GM12878 (cell line): ENCODE data around the gene OR5A1. TPM values are rescaled to one million over a fixed set of nuclear protein-coding genes. Genes with fewer than 3 reads are reported as not detected.

Experiments
- ATAC-seq: fragments of 200-7000 bp; cut with Tn5 transposase; 3 replicates; pipeline ENCODE4 v1.9.1; 2020; ENCODE audit warnings: mild to moderate bottlenecking, moderate library complexity
- BruUV-seq: library from RNA; stranded (reverse); fragments of 400-500 nt; replicated peaks from 2 replicates; lab custom pipeline; 2021; lab: Mats Ljungman, UMichigan
- CTCF ChIA-PET: fragments of 300-600 bp; sonication (Branson Sonifier 250); formaldehyde crosslinking; extraction: SDS; loops from one replicate; lab custom pipeline; 2021; ENCODE audit warnings: inconsistent platforms; lab: Yijun Ruan, JAX
- POLR2A ChIA-PET: fragments of 350-600 bp; formaldehyde crosslinking; extraction: SDS; loops from one replicate; lab custom pipeline; 2021; ENCODE audit warnings: inconsistent platforms; lab: Charles Lee
- RAD21 ChIA-PET: fragments of 300-600 bp; sonication (Branson Sonifier 250); formaldehyde crosslinking; loops from one replicate; lab custom pipeline; 2023; ENCODE audit warnings: antibody characterized with exemption; ENCODE audit not compliant: unreplicated experiment; lab: Charles Lee
- SMC1A ChIA-PET: fragments of 300-600 bp; sonication (Branson Sonifier 250); formaldehyde crosslinking; loops from one replicate; lab custom pipeline; 2023; ENCODE audit not compliant: unreplicated experiment, uncharacterized antibody; lab: Charles Lee
- DNase-seq: peaks from one replicate; pipeline ENCODE4 v3.0.0-alpha.2; 2011; ENCODE audit warnings: low read depth, low spot score
- FAIRE-seq: peaks from 3 replicates; lab custom pipeline; 2011; peaks lifted over from hg19 to GRCh38; lab: Jason Lieb, UNC
- H2AFZ ChIP-seq: 2 replicates; pipeline ENCODE4 v1.6.0; 2011; ENCODE audit warnings: low read depth, low read length, control low read depth; ENCODE audit not compliant: control insufficient read depth
- H3K27ac ChIP-seq: 2 replicates; pipeline ENCODE4 v1.5.1; 2011; ENCODE audit warnings: control low read depth; ENCODE audit not compliant: control insufficient read depth, insufficient read depth
- H3K27me3 ChIP-seq, 2 experiments: replicated peaks in 1 of 2; 2 replicates each; pipeline versions ENCODE4 v1.6.0 to v1.6.1; 2011; ENCODE audit warnings: low read length in 1 of 2; ENCODE audit not compliant: control insufficient read depth in 2 of 2, insufficient read depth in 2 of 2
- H3K36me3 ChIP-seq, 2 experiments: 2 replicates each; pipeline ENCODE4 v1.5.1; 2011; ENCODE audit warnings: low read length in 1 of 2; ENCODE audit not compliant: control insufficient read depth in 2 of 2, insufficient read depth in 2 of 2
- H3K4me1 ChIP-seq: 2 replicates; pipeline ENCODE4 v1.6.1; 2011; ENCODE audit warnings: mild to moderate bottlenecking, low read length, moderate library complexity, mixed read lengths; ENCODE audit not compliant: control insufficient read depth, insufficient read depth
- H3K4me2 ChIP-seq: 2 replicates; pipeline ENCODE4 v1.6.0; 2011; ENCODE audit warnings: control low read depth; ENCODE audit not compliant: control insufficient read depth, insufficient read depth
- H3K4me3 ChIP-seq: fragments of 200-600 bp; sonication (generic); 2 replicates; pipeline ENCODE4 v1.5.1; 2016
- H3K79me2 ChIP-seq: 2 replicates; pipeline ENCODE4 v1.6.0; 2011; ENCODE audit warnings: low read length; ENCODE audit not compliant: control insufficient read depth, insufficient read depth
- H3K9ac ChIP-seq: 2 replicates; pipeline ENCODE4 v1.8.0; 2011; ENCODE audit warnings: low read length, control low read depth, mixed read lengths; ENCODE audit not compliant: control insufficient read depth, insufficient read depth
- H3K9me3 ChIP-seq: replicated peaks from 3 replicates; pipeline ENCODE4 v1.5.1; 2011; ENCODE audit warnings: mild to moderate bottlenecking, low read length; ENCODE audit not compliant: control insufficient read depth, insufficient read depth
- H4K20me1 ChIP-seq: 2 replicates; pipeline ENCODE4 v1.6.0; 2011; ENCODE audit not compliant: control insufficient read depth, insufficient read depth
- BCL3 ChIP-seq: IDR thresholded peaks from 2 replicates; pipeline ENCODE4 v1.6.1; 2011; ENCODE audit warnings: borderline replicate concordance, low read depth, mild to moderate bottlenecking, moderate library complexity, low read length; ENCODE audit not compliant: insufficient read depth, poor library complexity, severe bottlenecking
- CBX5 ChIP-seq: sonication (generic); IDR thresholded peaks from 2 replicates; pipeline ENCODE4 v1.6.1; 2016; ENCODE audit warnings: low read depth, moderate library complexity, mild to moderate bottlenecking, inconsistent platforms
- E2F4 ChIP-seq: IDR thresholded peaks from 2 replicates; pipeline ENCODE4 v1.6.1; 2012; ENCODE audit warnings: low read depth, low read length, improper control_type of control experiment
- EP300 ChIP-seq, 2 experiments: fragments of 150-350 bp in 1 of 2; IDR thresholded peaks; 2 replicates each; pipeline ENCODE4 v1.6.1; 2011 to 2012; ENCODE audit warnings: low read depth in 2 of 2, low read length in 2 of 2, borderline replicate concordance in 1 of 2, improper control_type of control experiment in 1 of 2, inconsistent platforms in 1 of 2; ENCODE audit not compliant: control insufficient read depth in 1 of 2
- EZH2 ChIP-seq: IDR thresholded peaks from 2 replicates; pipeline ENCODE4 v1.6.1; 2012; ENCODE audit warnings: low read depth, mild to moderate bottlenecking, control low read depth, inconsistent platforms, low read length, borderline replicate concordance; ENCODE audit not compliant: control insufficient read depth
- KLF5 ChIP-seq: fragments of 450-650 bp; IDR thresholded peaks from 2 replicates; pipeline ENCODE4 v1.6.1; 2014; ENCODE audit warnings: mild to moderate bottlenecking; ENCODE audit not compliant: partially characterized antibody
- MLLT1 ChIP-seq: fragments of 450-650 bp; IDR thresholded peaks from 2 replicates; pipeline ENCODE4 v1.6.1; 2016; ENCODE audit warnings: mild to moderate bottlenecking
- MXI1 ChIP-seq: fragments of 150-350 bp; IDR thresholded peaks from 2 replicates; pipeline ENCODE4 v1.6.1; 2011; ENCODE audit warnings: low read depth, mild to moderate bottlenecking, inconsistent platforms, low read length, improper control_type of control experiment
- NFXL1 ChIP-seq: fragments of 450-650 bp; IDR thresholded peaks from 2 replicates; pipeline ENCODE4 v1.6.1; 2017; ENCODE audit warnings: antibody characterized with exemption, mild to moderate bottlenecking, borderline replicate concordance
- RELA ChIP-seq: fragments of 450-650 bp; IDR thresholded peaks from 2 replicates; pipeline ENCODE4 v1.8.0; 2014; ENCODE audit warnings: borderline replicate concordance; ENCODE audit not compliant: partially characterized antibody
- SRF ChIP-seq, 2 experiments: IDR thresholded peaks; 2 replicates each; pipeline ENCODE4 v1.6.1; 2011; ENCODE audit warnings: low read depth in 2 of 2, low read length in 2 of 2, mild to moderate bottlenecking in 1 of 2, moderate library complexity in 1 of 2
- ZBTB11 ChIP-seq: fragments of 450-650 bp; formaldehyde crosslinking; IDR thresholded peaks from 2 replicates; pipeline ENCODE4 v1.5.0; 2022; ENCODE audit warnings: mild to moderate bottlenecking, missing genetic modification characterization
- ZZZ3 ChIP-seq: IDR thresholded peaks from 2 replicates; pipeline ENCODE4 v1.6.1; 2011; ENCODE audit warnings: low read depth; ENCODE audit not compliant: control insufficient read depth, insufficient read length
- WGBS: methylation state at CpG from one replicate; pipeline ENCODE4 v1.1.6; 2016; ENCODE audit warnings: low lambda C conversion rate; ENCODE audit not compliant: insufficient replicate concordance, insufficient coverage; ENCODE audit errors: missing lambda C conversion rate; 5-methylcytosine and 5-hydroxymethylcytosine counted together
- in situ Hi-C: fragments of 300-500 bp; cut with MboI; formaldehyde crosslinking; loops from 9 replicates; pipeline ENCODE4 v1.14.3; 2018; ENCODE audit warnings: mixed read lengths
- intact Hi-C: fragments of 100-400 bp; cut with micrococcal nuclease; formaldehyde crosslinking; loops from one replicate; pipeline ENCODE4 v1.14.2; 2022; ENCODE audit not compliant: unreplicated experiment
- polyA plus RNA-seq, 11 experiments: library from polyadenylated mRNA; depleted of rRNA in 4 of 11; unstranded in 6 of 11; stranded (reverse) in 5 of 11; fragments of >200 nt; fragmentation: Nextera tagmentation in 4 of 11; fragmentation: Illumina TruSeq in 1 of 11; extraction: Ambion mirVana in 4 of 11; extraction: Trizol in 1 of 11; gene quantifications; 1 replicate in 1 of 11; 2 replicates in 10 of 11; pipeline versions ENCODE4 v1.2.1 to v1.2.3, GENCODE V29; 2011 to 2016; ENCODE audit warnings: inconsistent platforms in 2 of 11, missing spikeins in 2 of 11, low read depth in 1 of 11
- total RNA-seq, 4 experiments: library from RNA; depleted of rRNA in 3 of 4; stranded (reverse); fragments of >200 nt in 3 of 4; fragmentation: Illumina TruSeq in 1 of 4; extraction: Trizol in 1 of 4; gene quantifications; 2 replicates each; pipeline versions ENCODE4 v1.2.1 to v1.2.3, GENCODE V29; 2013 to 2021

The OR5A1 gene
- total and polyA plus RNA-seq, 10 of the 15 experiments (the other 5 are each of a cell fraction or from before 2014, with no cell fraction given): not detected

GRCh38 chr11:59416613-59417012 lies 19.7 kb upstream of the OR5A1 start:
- RAD21 ChIA-PET: no interaction called here
- no peak overlapping the region for H3K9ac ChIP-seq
- SMC1A ChIA-PET: interaction anchor here (0.5 to 0.8 kb wide), 2 partner anchors 14 to 604 kb away, joined by 3 to 4 read pairs; no protein-coding TSS in a partner anchor
- CTCF ChIA-PET: interaction anchor here (1.4 to 2.7 kb wide), 2 partner anchors 13 to 231 kb away, joined by 3 to 16 read pairs; no protein-coding TSS in a partner anchor
- DNase-seq: no peak
- no peak overlapping the region for H3K4me2 ChIP-seq
- no peak overlapping the region for H3K27ac ChIP-seq
- H3K9me3 ChIP-seq: no peaks in the 10 kb centered on the region; the same call in 2 of the 3 replicates
- TF ChIP-seq NFXL1: no peak
- no peak for TF ChIP-seq KLF5
- TF ChIP-seq ZBTB11: no peak
- no peak for TF ChIP-seq SRF (IDR thresholded peaks at IDR 0.05; ENCODE audit: low read depth in 2 of 2, low read length in 2 of 2)
- TF ChIP-seq RELA: no peak
- TF ChIP-seq EP300 (IDR thresholded peaks at IDR 0.05; ENCODE audit: borderline replicate concordance in 1 of 2, control insufficient read depth in 1 of 2, low read depth in 2 of 2, low read length in 2 of 2): no peak
- no peak for TF ChIP-seq MXI1
- no peak for TF ChIP-seq E2F4
- TF ChIP-seq MLLT1: no peak
- TF ChIP-seq EZH2: no peak
- no peak for TF ChIP-seq CBX5
- TF ChIP-seq ZZZ3: no peak
- TF ChIP-seq BCL3: no peak
- no peak overlapping the region for H2AFZ ChIP-seq
- in situ Hi-C loops (no loop called here), intact Hi-C loops (no loop called here)
- H3K79me2 ChIP-seq: no peaks in the 10 kb centered on the region
- H4K20me1 ChIP-seq: no peaks in the 10 kb centered on the region
- no peak overlapping the region for H3K4me3 ChIP-seq
- H3K4me1 ChIP-seq: no peaks in the 10 kb centered on the region
- POLR2A ChIA-PET: no interaction called here
- BruUV-seq: no TSS peak
- FAIRE-seq: no peak
- 68% methylated on average over 5 of the region's 5 CpGs for WGBS
- no peaks in the 10 kb centered on the region for H3K27me3 ChIP-seq
- ATAC-seq: no peak
- no peaks in the 10 kb centered on the region for H3K36me3 ChIP-seq
